ENCODE measurements around the gene ALPG.
"Not testable (repeated sequence)": the region's sequence is repeated elsewhere in the genome, so short reads cannot be mapped to it uniquely, and the experiment has no call there.

Gene ALPG

DNA sequence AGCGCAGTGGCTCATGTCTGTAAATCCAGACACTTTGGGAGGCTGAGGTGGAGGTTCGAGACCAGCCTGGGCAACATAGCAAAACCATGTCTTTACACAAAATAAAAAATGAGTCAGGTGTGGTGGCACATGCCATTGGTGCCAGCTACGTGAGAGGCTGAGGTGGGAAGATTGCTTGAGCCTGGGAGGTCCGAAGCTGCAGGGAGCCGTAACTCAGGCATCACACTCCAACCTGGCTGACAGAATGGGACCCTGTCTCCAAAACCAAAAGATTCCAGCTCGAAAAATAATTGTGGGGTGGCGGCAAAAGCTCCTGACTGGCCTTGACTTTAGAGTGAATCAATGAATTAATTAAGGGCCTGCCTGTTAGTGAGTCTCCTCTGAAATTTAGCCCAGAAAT is 29.3 kb upstream of the ALPG start:
- DNase-seq: no peak

DNA sequence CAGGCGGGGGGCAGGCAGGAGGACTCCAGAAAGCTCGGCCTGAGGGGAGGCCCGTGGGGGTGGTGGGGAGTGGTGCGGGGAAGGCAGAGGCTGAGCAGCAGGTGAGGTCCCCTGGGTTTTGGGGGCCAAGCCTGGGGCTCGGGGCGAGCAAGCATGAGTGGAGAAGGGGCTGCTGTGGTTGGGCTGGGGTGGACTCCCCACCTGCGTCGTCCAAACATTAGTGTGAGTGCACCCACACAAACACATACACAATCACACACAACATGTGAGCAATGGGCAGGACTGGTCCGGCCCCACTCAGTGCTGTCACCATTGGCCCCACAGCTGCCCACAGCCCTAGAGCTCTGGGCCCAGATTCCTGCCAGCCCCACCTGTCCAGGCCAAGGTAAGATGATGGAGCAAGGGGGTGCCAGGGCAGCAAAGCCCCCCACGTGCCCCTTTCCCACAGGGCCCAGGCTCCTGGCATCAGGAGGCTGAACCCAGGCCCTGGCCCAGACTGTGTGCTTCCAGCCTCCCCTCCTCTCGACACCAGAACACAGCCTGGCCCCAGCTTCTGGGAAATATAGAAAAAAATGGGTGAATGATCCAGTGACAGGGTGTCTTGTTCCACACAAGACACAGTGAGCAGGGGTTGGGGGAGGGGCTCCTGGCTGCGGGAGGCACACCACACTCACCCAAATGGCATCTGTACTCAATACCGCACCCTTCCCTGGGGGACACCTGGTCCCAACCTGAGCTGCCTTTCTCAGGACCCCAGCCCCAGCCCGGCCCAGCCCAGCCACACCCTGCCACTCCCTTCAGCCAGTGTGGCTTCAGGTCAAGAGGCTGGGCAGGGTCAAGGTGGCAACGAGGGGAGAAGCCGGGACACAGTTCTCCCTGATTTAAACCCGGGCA is 28.6 kb upstream of the ALPG start:
- no peak for DNase-seq

DNA sequence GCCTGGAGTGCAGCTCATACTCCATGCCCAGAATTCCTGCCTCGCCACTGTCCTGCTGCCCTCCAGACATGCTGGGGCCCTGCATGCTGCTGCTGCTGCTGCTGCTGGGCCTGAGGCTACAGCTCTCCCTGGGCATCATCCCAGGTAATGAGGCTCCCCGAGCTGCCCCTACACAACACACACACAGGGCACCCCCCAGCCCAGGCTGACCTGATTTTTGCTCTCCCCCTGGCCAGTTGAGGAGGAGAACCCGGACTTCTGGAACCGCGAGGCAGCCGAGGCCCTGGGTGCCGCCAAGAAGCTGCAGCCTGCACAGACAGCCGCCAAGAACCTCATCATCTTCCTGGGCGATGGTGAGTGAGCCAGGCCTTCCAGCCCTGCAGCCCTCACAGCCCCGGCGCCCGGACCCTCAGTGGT is 27.9 kb upstream of the ALPG start, which contains the start of gene ALPP:
ALPP (plus strand) TSS at position 17 of the 417 bp plus-strand sequence; CDS start at position 69, 52 bp downstream.
- DNase-seq: not testable (repeated sequence)

DNA sequence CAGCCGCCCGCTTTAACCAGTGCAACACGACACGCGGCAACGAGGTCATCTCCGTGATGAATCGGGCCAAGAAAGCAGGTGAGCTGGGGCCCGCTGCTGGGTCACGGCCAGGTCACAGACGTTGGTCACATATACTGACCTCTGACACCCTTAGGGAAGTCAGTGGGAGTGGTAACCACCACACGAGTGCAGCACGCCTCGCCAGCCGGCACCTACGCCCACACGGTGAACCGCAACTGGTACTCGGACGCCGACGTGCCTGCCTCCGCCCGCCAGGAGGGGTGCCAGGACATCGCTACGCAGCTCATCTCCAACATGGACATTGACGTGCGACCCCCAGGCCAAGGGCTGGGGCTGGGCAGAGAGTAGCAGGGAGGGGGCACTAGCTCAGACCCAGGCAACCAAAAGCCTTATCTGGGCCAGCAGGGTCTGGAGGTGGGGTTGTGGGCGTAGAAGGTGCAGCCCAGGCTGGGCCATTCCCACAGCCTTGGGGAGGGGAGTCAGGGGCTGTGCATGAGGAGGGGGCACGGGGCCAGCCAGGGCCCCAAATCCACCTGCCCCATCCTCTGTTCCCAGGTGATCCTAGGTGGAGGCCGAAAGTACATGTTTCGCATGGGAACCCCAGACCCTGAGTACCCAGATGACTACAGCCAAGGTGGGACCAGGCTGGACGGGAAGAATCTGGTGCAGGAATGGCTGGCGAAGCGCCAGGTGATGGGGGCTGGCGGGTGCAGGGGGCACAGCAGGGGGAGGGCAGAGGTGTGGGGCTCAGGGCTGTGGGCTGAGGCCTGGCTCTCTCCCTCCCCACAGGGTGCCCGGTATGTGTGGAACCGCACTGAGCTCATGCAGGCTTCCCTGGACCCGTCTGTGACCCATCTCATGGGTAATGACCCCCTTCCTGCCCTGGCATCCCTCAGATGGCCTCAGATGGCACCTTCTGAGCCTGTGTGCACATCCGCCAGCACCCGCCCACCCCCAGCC is 26.7 kb upstream of the ALPG start:
- DNase-seq: not testable (repeated sequence)

DNA sequence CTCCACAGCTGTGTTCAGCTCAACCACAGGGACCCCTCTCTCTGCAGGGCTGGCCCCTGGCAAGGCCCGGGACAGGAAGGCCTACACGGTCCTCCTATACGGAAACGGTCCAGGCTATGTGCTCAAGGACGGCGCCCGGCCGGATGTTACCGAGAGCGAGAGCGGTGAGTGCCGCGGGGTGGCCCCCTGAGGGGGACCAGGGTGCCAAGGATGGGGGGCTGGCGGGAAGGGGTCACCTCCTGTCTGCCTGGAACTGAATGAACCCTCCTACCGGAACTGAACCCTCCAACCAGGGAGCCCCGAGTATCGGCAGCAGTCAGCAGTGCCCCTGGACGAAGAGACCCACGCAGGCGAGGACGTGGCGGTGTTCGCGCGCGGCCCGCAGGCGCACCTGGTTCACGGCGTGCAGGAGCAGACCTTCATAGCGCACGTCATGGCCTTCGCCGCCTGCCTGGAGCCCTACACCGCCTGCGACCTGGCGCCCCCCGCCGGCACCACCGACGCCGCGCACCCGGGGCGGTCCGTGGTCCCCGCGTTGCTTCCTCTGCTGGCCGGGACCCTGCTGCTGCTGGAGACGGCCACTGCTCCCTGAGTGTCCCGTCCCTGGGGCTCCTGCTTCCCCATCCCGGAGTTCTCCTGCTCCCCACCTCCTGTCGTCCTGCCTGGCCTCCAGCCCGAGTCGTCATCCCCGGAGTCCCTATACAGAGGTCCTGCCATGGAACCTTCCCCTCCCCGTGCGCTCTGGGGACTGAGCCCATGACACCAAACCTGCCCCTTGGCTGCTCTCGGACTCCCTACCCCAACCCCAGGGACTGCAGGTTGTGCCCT is 25.2 kb upstream of the ALPG start:
- peak in 1 of 4 experiments; percentile 23 for DNase-seq

DNA sequence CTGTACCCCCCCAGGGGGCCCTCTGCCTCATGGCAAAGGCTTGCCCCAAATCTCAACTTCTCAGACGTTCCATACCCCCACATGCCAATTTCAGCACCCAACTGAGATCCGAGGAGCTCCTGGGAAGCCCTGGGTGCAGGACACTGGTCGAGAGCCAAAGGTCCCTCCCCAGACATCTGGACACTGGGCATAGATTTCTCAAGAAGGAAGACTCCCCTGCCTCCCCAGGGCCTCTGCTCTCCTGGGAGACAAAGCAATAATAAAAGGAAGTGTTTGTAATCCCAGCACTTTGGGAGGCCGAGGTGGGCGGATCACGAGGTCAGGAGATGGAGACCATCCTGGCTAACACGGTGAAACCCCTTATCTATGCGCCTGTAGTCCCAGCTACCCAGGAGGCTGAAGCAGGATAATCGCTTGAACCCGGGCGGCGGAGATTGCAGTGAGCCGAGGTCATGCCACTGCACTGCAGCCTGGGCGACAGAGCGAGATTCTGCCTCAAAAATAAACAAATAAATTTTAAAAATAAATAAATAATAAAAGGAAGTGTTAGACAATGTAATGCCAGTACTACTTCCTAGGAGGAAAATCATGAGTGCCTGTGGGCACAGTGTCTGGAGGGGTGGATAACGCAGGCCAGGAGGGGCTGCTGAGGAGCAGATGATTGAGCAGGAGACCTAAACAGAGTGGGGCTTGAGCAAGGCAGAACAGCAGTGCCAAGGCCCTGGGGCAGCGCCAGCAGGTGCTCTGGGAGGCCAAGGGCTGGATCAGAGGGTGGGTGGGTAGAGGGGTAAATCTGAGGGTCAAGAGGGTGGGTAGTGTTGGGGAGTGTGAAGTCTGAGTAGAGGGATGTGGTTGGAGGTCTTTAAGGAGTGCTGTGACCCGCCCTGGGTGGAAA is 24.1 kb upstream of the ALPG start:
- DNase-seq: no peak

DNA sequence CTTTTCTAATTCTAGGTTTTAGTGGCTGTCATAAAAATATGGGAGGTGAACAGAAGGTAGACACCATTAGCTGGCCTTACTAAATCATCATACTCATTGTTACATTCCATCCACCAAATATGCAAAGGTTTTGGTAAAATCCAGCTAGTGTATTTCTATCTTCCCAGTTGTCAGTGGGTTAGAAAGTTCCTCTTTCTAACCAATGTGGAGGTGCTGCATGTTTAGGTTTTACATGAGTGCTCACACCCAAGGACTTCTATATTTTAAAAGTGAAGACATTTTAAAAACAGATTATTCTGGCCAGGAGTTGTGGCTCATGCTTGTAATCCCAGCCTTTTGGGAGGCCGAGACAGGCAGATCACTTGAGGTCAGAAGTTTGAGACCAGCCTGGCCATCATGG is 22.2 kb upstream of the ALPG start:
- no peak for DNase-seq

DNA sequence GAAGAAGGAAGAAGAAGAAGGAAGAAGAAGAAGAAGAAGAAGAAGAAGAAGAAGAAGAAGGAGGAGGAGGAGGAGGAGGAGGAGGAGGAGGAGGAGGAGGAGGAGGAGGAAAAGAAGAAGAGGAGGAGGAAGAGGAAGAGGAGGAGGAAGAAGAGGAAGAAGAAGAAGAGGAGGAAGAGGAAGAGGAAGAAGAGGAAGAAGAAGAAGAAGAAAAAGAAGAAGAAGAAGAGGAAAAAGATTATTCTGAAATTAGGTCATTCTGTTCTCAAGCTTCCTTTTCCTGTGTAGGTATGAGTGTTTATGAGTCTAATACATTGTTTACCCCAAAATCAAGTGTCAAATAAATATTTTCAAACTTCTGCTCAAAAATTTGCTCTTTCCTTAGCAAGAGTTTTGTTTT is 21.6 kb upstream of the ALPG start:
- not testable (repeated sequence) for DNase-seq

DNA sequence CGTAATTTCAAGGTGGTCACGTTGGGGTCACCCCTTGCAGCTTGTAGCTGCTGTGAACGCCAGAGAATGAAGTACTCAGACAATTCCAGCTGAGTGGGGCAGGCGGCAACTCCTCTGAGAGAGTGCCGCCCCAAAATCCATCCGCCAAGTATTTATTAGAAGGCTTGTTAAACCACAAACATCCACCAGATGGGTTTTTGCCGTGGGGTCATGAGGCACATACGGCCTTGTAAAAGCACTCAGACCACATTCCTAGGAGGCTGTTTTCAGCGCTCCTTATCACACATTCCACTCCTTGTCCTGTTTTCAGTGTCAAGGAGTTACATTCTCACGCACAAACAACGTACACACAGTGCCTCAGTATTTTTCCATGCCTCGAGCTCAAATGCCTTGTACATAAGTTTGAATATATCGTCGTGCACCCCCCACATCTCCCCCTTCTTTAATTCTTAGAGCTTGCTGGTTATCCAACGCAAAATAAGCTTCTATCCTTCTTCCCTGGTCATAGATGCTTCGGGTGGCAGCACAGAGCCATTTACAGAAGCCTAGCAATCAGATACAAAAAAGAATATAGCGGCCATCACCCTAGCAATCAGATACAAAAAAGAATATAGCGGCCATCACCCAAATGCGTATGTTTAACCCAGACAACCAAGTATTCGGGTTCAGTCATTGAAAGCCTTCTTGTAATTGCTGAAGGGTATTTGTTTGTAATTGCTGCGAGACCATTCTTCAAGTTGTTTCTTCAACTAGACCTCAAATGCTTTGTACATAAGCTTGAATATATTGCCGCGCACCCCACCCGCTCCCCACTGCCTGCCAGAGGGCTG is 20.8 kb upstream of the ALPG start:
- no peak for DNase-seq

DNA sequence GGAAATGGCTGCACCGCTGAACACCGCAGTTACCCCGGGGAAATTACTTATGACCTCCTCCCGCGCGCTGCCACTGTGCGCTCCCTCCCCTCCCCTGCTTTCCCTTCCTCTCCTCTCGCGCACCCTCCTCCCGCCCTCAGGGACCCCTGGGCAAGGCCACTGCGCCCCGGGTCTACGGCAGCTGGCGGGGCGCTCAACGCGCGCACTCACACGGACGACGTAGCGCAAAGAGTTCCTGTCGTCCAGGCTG is 20.2 kb upstream of the ALPG start:
- no peak for DNase-seq

DNA sequence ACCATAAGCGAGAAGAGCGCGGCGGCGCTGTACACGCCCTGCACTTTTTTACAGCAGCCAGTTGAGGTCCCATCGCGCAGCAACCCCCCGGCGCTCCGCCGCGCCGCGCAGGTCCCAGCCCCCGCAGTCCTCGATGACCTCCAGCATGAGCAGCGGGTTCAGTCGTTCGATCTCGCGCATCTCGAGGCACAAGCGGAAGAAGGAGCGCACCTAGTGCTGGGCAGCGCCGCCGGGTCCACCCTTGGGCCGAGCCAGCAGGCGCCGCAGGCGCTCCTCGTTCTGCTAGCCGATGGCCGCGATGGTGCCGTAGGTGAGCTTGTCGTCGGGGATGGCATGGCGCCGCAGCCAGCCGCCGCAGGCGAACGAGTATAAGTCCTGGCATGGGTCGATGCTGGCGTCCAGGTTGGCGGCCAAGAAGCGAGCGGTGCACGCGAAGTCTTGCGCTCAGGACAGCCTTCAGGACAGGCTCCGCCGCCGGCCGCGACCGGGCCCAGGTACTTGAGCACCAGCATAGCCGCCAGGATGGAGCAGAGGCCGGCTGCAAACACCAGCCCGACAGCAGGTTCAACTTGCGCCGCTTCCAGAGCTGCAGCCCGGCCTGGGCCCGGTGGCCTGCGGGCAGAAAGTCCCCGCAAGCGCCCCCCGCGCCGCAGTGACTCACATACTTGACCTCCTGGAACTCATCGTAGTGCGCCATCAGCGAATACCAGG is 19.7 kb upstream of the ALPG start:
- DNase-seq: no peak

DNA sequence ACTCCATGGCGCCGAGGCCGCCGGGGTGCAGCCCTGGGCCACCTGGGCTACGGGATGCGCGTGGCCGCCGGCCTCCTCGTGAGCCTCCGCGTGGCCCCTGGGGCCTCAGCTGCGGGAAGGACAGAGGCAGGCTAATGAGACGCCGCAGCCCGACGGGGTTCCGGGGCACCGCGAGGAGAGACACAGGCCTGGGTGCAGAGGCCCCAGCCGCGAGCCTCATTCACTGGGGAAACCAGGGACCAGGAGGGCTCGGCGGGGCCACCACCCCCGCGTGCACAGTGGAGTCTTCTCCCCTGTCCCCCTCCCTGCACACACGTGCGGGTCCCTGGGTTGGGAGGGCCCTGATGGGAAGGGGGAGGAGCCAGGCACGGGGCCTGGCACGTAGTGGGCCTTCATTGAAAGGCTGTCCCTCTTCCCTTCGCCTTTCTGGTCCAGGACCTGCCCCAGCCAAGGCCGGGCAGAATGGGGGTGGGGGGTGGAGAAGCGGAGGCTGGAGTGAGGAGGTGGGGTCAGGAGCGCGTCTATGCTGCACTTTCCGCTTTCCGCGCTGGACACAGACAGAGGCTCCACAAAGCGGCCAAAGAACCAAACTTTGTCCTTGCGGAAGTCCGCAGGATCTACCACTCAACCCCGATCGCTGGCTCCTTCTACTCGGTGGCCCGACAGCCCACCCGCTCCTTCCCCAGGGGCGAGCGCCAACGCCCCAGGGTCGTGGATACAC is 19.0 kb upstream of the ALPG start:
- no peak for DNase-seq

DNA sequence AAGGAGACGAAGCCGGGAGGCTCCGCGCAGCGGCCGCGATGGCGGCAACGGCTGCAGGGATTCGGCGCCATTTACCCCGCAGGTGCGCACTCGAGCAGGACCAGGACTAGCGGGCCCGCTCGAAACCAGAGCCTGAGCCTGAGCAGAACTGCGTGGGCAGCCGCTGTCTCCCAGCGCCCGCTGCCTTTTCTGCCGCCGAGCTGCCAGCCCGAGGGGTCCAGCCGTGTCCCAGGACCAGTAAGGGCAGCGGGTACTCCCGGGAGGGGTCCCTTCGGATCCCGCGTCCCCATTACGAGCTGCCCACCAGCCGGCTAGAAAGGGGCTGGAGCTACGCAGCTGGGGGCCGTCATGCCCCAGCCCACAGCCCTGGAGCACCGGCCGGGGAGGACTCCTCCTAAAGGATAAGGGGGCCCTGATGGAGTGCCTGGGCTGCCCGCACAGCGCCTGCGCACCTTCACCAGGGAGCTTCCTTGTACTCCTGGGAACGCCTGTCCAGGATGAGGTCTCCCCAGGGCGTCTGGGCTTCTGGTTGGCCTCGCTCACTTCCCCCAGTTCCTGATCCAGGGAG is 18.2 kb upstream of the ALPG start:
- DNase-seq: no peak

DNA sequence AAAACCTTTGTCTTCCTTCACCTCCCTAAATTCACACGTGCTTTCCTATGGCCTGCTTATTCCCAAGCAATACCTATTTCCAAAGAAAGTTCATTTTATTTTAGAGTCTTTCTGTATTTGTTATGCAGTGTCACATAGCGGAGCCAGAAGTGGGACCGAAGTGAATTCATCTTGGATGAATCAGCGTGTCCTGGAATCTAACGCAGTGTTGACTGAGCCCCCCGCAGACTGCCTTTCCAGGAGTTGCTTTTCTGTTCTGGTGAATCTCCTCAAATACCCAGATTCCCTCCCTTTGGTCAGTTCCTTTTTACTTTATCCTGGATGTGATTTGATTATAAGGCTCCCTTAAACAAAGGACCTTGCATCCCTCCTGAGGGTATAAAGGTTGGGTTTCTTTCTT is 17.3 kb upstream of the ALPG start:
- DNase-seq: no peak

DNA sequence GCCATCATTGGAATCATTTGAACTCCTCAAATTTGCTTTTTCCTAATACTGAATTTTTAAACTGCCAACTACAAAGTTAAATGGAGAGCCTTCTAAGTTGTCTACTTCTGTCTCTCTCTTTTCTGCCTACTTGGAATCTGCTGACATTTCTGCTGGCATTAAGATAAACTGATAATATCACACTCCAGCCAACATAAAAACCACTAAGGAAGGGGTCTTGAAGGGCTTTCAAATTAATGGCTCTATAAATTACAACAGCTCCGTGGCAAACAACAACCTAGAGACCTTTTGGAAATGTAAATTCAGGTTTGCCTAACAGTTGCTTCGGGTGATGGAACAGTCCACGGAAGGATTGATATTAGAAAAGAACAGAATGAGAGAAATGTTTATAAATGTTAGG is 16.0 kb upstream of the ALPG start:
- no peak for DNase-seq

DNA sequence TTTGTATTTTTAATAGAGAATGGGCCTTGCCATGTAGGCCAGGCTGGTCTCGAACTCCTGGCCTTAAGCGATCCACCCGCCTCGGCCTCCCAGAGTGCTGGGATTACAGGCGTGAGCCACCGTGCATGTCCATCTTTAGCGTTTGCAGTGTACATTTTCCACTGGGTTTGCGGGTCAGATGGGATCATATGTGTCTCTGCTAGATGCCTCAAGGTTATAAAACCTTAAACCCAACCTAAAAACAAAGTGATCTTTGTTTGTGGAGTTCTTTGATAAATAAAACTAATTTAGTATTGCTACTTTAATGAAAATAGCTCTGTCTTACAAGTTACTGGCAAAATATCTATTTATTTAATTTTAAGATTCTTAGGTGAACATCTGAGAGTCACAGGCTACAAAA is 13.1 kb upstream of the ALPG start:
- no peak for DNase-seq

DNA sequence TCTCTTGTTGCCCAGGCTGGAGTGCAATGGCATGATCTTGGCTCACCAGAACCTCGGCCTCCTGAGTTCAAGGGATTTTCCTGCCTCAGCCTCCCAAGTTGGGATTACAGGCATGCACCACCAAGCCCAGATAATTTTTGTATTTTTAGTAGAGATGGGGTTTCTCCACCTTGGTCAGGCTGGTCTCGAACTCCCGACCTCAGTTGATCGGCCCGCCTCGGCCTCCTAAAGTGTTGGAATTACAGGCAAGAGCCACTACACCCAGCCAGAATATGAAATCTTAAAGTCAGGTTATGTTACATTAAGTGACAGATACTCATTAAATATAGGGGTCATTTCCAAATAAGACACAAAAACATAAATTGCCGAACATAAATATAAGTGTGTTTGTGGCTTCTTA is 12.2 kb upstream of the ALPG start:
- DNase-seq: not testable (repeated sequence)

DNA sequence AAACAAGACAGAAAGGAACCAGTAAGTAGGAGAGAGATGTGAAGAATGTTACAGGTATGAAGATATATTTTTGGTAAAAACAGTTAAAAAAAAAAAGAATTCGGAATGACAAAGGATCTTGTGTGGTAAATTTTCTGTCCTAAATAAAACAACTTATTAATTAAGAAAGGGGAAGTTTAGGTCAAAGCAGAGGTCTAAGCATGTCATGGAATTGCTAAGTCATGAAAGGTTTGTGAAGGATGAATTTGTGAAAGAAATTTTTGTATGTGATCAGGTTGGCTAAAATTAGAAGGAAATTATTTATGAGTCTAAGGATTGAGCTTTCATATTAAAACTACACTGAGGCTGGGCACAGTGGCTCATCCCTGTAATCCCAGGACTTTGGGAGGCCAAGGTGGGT is 11.1 kb upstream of the ALPG start:
- DNase-seq: no peak

DNA sequence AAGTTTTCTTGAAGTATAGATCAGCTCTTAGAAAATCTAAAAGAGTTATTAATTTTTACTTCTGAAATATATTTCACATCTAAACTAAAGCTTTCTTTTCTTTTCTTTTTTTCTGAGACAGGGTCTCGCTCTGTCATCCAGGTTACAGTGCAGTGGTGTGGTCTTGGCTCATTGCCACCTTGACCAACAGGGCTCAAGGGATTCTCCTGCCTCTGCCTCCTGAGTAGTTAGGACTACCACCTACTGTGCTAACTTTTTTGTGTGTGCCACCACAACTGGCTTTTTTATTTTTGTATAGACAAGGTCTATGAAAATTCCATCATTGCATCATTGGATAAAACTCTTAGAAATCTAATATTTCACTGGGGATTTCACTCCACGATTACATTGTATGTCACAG is 10.0 kb upstream of the ALPG start:
- no peak for DNase-seq

All from suppressor macrophage (primary cell).